ENCODE data around the gene SMIM41.
"Not testable (repeated sequence)": the region's sequence is repeated elsewhere in the genome, so short reads cannot be mapped to it uniquely, and the experiment has no call there.

SMIM41 gene

GRCh38 chr12:52087961-52088820 is 8.7 kb downstream of the SMIM41 start:
- no peak for DNase-seq

DNA sequence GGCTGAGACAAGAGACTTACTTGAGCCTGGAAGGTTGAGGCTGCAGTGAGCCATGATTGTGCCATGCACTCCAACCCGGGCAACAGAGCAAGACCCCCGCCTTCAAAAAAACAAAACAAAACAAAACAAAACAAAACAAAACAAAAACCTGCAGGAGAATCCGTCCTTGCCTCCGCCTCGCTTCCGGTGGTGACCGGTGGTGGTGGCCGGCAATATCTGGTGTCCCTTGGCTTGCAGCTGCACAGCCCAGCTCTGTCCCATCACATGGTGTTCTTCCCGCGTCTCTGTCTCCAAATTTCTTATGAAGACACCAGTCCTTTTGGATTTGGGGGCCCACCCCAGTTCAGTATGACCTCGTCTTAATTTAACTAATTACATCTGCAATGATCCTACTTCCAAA is 10.0 kb downstream of the SMIM41 start:
- no peak for DNase-seq

GRCh38 chr12:52090291-52090690 is 10.8 kb downstream of the SMIM41 start:
- no peak for DNase-seq

GRCh38 chr12:52091061-52091460 is 11.6 kb downstream of the SMIM41 start:
- DNase-seq = no peak

DNA sequence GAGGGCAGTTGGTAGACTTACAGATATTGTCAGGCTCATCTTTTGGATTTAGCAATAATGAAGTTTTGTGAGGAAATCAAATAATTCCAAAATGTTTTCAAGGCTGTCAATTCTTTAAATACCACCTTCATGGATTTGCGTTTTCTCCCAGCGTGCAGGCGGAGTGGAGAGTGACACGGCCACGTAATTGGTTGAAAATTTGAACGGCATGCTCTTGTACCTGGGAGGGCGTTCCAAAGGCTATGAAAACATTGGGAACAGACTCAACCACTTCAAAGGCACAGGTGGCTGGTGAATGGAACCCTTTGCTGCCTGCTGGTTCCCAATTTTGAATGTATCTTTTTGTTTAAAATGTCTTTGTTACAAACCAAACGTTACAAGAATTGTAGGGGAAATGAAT is 12.4 kb downstream of the SMIM41 start:
- no peak for DNase-seq

DNA sequence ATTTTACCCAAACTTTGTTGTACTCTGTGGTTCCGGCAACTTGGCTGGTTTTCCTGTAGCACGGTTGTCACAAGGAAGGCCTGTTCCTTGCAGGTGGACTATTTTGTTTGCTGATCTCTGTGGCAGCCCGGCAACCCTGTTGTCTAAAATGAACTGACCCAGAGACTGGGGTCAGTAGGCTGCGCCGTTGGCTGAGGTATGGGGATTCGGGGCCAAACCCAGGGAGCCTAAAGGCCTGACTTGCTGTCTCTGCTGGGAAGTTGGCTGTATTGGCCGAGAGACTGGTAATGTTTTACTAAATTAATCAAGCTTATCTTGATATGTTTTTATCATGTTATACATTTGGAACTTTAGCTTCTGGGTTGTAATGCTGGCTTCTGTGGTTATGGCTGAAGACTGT is 13.8 kb downstream of the SMIM41 start:
- no peak for DNase-seq

DNA sequence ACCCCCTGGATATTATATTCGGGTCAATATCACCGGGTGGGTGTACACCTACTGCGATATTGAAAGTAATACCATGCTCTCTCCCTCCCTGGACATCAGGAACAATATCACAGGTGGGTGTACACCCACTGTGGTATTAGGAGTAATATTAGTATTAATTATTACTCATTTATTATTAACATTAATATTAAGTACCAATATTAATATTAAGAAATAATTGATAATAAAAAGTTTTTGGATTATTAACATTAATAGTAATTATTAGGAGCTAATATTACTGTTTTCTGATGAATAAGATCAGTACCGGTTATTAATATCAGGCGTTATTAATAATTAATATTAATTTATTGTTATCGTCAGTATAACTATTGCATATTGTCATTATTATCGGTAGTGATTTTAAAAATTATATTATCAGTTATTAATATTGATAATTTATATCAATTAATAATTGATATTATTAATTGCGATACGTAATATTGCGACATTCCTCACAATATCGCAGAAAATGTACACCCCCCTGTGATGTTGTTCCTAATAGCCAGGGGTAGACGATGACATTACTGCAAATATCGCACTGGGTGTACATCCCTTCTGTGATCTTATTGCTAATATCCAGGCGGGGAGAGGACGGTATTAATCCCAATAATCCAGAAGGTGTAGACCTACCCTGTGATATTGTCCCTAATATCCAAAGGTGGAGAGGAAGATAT is 17.0 kb downstream of the SMIM41 start:
- DNase-seq = no peak

DNA sequence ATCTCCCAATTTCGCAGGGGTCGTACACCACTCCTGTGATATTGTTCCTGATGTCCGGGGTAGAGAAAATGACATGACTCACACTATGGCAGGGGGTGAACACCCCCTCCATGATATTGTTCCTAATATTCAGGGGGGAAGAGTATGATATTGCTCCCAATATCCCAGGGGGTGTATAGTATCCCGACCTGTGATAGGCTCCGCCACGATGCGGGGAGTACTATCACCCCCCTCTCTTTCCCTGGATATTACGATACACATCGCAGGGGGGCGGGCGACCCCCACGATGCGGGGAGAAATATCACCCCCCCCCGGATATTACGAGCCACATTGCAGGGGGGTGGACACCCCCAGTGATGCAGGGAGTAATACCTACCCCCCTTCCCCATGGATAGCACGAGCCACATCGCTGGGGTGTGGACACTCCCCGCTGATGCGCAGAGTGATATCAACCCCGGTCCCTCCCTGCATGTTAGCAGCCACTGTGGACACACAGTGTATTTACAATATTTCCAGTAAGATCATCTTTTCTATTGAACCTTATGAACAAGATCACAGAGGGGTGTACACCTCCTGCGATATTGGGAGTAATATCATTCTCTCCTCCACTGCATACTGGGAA is 17.7 kb downstream of the SMIM41 start:
- DNase-seq = no peak

- DNase-seq = not testable (repeated sequence)
Observed at GRCh38 chr12:52104431-52105089, 25.1 kb downstream of the SMIM41 start.

- DNase-seq = not testable (repeated sequence)
Observed at GRCh38 chr12:52116222-52117125, 37.0 kb downstream of the SMIM41 start.

DNA sequence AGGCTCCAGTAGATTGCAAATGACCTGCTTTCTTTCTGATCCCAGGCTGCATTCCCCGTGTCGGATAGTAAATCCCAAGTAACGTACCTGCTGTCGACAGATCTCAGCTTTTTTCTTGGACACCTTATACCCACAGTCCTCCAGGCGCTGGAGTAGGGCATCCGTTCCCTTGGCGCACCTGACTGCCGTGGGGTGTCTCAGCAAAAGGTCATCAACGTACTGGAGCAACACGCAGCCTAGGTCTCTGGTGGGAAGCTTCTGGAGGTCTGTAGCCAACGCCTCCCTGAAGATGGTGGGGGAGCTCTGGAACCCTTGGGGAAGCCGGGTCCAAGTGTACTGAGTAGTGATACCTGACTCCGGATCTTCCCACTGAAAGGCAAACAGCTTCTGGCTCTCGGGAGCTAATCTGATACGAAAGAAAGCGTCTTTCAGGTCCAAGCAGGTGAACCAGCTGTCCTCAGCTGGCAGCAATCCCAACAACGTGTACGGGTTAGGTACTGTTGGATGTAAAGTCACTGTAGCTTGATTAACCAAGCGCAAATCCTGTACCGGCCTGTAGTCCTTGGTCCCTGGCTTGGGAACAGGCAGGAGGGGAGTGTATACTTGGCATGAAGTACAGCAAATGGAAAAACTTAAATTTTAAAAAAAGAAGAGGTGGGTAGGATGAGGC is 38.4 kb downstream of the SMIM41 start:
- DNase-seq = not testable (repeated sequence)

GRCh38 chr12:52119398-52120254 is 40.1 kb downstream of the SMIM41 start:
- no peak for DNase-seq

DNA sequence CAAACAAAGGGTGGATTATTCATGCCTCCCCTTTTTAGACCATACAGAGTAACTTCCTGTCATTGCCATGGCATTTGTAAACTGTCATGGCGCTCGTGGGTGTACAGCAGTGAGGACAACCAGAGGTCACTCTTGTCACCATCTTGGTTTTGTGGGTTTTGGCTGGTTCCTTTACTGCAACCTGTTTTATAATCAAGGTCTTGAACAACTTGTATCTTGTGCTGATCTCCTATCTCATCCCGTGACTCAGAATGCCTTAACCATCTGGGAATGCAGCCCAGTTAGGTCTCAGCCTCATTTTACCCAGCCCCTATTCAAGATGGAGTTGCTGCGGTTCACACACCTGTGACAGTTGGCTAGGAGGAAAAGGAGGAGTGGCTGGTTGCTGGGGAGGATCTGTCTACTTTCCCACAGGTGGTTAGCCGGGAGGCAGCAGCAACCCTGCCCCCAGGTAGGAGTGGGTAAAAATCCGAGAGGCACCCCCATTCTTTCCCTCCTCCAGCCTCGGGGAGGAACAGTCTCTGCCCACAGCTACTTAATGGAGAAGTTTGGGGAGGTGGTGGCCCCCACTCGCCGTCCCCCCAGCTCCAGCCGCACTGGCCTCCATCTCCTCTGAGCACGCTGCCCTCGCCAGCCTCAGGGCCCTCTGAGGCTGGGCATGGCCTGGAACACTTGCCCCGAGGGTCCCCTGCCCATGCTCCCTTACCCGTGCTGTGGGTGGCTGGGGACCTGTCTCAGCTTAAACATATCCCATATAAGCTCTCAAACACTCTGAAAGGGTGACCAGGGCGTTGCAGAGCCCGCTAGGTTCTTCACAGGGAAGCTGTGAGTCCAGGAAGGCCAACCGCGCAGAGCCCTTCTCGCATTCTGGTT is 41.7 kb downstream of the SMIM41 start:
- DNase-seq = no peak

DNA sequence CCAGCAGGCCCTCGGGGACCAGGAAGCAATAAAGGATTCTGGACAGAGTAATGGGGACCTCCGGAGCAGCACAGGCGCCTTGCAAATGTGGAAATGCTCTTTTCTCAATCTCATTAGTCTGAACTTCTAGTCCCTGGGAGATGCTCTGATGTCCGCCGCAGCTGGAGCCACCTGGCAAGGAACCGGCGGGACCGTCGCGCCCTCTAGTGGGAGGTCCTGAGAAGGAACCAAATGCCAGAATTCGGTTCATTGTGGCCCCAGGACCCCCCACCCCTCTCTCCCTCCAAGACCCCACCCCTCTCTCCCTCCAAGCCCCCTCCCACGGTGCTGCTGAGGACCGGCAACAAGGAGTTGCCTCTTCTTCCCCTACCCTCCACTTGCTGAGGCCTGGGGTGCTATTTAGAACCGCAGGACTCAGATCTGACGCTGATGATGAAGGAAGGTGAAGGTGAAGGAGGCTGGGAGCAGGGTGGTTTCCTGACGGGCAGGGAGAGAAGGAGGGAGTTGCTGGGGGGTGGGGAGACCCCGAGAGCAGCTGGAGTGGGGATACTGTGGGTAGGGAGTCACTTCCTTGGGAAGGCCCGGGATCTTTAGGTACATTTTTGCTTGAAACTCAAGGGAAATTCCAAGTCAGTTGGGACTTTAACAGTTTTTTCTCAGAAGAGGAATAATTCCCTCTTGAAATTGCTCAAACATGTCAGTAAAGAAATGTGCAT is 42.5 kb downstream of the SMIM41 start:
- no peak for DNase-seq

GRCh38 chr12:52122540-52122871 is 43.0 kb downstream of the SMIM41 start:
- no peak for DNase-seq

DNA sequence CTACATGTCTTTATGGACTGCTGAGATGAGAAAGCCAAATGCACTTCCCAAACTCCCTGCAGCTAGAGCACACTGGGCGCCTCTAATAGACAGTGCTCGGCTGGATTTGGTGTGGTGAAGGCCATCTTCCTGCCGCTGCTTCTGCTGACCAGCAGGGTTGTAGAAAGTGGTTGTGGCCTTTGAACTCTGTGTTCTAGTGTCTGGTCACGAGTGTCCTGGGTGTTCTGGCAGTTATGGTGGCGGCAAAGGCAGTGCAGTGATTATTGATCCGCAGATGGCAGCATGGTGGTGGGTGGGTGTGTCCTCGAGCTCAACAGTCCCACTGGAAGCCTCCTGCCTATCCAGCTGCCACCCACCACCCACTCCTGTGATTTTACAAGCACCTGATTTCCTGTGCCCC is 43.4 kb downstream of the SMIM41 start:
- no peak for DNase-seq

DNA sequence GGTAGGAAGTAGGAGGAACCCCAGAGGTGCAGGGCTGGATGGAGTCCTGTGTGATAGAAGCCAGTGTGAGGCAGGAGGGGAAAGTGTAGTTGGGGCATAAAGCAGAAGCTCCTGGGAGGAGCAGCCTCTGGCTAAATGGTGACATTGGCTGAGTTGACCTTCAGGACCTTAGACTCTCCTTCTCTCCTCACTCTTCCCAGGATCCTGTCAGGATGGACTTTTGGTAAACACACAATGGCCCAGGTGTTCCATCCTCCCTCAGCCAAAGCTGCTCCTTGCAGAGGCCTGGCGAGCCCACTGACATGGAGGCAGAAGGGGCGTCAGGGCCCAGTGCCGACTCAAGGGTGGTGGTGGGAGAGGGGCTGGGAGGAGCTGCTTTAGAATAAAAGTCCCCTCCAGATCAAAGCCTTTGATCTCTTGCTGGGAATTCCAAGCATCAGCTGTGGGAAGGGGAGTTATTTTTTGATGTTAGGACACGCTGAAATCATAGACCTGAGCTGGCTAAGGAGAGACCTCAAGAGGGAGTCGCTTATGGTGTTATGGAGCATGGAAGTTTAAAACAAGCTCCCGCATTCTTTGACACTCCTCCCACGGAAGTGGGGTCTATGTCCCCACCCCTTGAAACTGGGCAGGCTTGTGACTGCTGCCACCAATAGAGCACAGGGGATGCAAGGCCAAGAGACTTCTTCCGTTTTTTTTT is 44.1 kb downstream of the SMIM41 start:
- no peak for DNase-seq

DNA sequence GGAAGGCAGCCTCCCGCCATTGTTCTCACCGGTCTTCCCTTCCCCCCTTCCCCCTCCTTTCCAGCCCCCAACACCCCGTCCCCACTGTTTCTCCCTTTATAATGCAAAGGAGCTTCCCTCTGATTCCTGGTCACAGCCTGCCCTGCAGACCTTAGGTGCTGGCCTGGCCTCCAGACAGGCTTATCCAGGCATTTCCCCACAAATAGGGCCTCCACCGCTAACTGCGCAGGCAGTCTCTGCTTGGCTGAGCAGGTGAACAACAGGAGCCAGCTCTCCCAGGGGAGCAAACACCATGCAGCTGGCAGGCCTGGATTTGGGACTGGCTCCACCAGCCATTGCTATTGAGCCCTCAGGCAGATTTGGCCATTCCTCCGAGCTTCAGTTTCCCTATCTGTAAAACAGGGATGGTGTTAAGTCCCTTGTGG is 46.0 kb downstream of the SMIM41 start:
- no peak for DNase-seq
